Lung (tissue), 12 donors: ENCODE results near the gene PURB. TPM values are rescaled to one million over a fixed set of nuclear protein-coding genes. Genes with fewer than 3 reads are reported as not detected.

Experiments
- ATAC-seq: fragments of 200-7000 bp; cut with Tn5 transposase; one replicate; pipeline ENCODE4 v1.9.1; 2020; ENCODE audit warnings: moderate number of reproducible peaks; ENCODE audit not compliant: insufficient read depth, low FRiP score
- DNase-seq, 3 donors: peaks; one replicate each; pipeline ENCODE4 v3.0.0-alpha.2; 2013 to 2017
- H3K27ac ChIP-seq, 2 donors: one replicate each; pipeline ENCODE4 v1.5.1; 2013; ENCODE audit warnings: mild to moderate bottlenecking in 2 of 2, moderate library complexity in 2 of 2, control low read depth in 1 of 2, inconsistent platforms in 1 of 2, low read depth in 1 of 2, low read length in 1 of 2
- H3K27me3 ChIP-seq, 3 donors: one replicate each; pipeline ENCODE4 v1.5.1; 2013; ENCODE audit warnings: low read length in 2 of 3; ENCODE audit not compliant: control insufficient read depth in 3 of 3, insufficient read depth in 3 of 3
- H3K36me3 ChIP-seq, 4 donors: one replicate each; pipeline ENCODE4 v1.5.1; 2013; ENCODE audit warnings: low read length in 4 of 4, mild to moderate bottlenecking in 1 of 4, moderate library complexity in 1 of 4; ENCODE audit not compliant: control insufficient read depth in 4 of 4, insufficient read depth in 4 of 4
- H3K4me1 ChIP-seq, 5 donors: one replicate each; pipeline ENCODE4 v1.5.1; 2013; ENCODE audit warnings: low read length in 5 of 5, mild to moderate bottlenecking in 2 of 5, moderate library complexity in 1 of 5; ENCODE audit not compliant: control insufficient read depth in 5 of 5, insufficient read depth in 5 of 5
- H3K4me3 ChIP-seq: one replicate; pipeline ENCODE4 v1.5.1; 2013; ENCODE audit warnings: mild to moderate bottlenecking, control low read depth, moderate library complexity
- H3K9ac ChIP-seq, 2 donors: one replicate each; pipeline ENCODE4 v1.5.1; 2013; ENCODE audit warnings: low read length in 2 of 2, control low read depth in 1 of 2; ENCODE audit not compliant: insufficient read depth in 1 of 2
- H3K9me3 ChIP-seq, 4 donors: one replicate each; pipeline ENCODE4 v1.5.1; 2013; ENCODE audit warnings: low read length in 3 of 4, mild to moderate bottlenecking in 1 of 4, moderate library complexity in 1 of 4; ENCODE audit not compliant: control insufficient read depth in 4 of 4, insufficient read depth in 3 of 4
- CTCF ChIP-seq: IDR thresholded peaks from 2 replicates; pipeline ENCODE4 v1.5.1; 2012; ENCODE audit warnings: mild to moderate bottlenecking; ENCODE audit errors: control extremely low read depth, extremely low read depth
- WGBS, 2 donors: extraction: QIAGEN DNeasy Blood & Tissue Kit; methylation state at CpG; one replicate each; pipeline ENCODE4 v1.1.7; 2013; 5-methylcytosine and 5-hydroxymethylcytosine counted together
- polyA plus RNA-seq, 2 donors: library from polyadenylated mRNA; stranded (reverse); fragments of 200-250 nt; gene quantifications; one replicate each; pipeline ENCODE4 v1.2.1, GENCODE V29; 2013
- total RNA-seq, 2 donors: library from RNA; depleted of rRNA in 1 of 2; stranded (reverse); fragments of >200 nt in 1 of 2; gene quantifications; one replicate each; pipeline ENCODE4 v1.2.1, GENCODE V29; 2014 to 2021
- donor health status: control.
- donor health status: control.
- donor health status: Bipolar disorder and iron deficiency.
- donor health status: healthy.
- donor health status: DM: yes; HTN: yes; CAD: no.

Gene PURB
- total and polyA plus RNA-seq, 4 donors = 7.9 to 48.9 (median 15.6) TPM

GRCh38 chr7:44838751-44839150, 46.6 kb downstream of the PURB start:
- no peak for TF ChIP-seq CTCF
- no peak overlapping the region for H3K27ac ChIP-seq
- H3K36me3 ChIP-seq = peaks cover 16 to 35% (median 27%) of the 10 kb centered on the region in 4 donors
- no peak overlapping the region for H3K4me3 ChIP-seq
- H3K9me3 ChIP-seq = no peaks in the 10 kb centered on the region
- no peak for ATAC-seq
- no peak for DNase-seq
- WGBS, 2 donors = 44 to 68% methylated on average over 2 of the region's 2 CpGs
- H3K9ac ChIP-seq = no peak overlapping the region
- peaks cover 0 to 6% (median 0%) of the 10 kb centered on the region in 5 donors for H3K4me1 ChIP-seq
- no peaks in the 10 kb centered on the region for H3K27me3 ChIP-seq

DNA sequence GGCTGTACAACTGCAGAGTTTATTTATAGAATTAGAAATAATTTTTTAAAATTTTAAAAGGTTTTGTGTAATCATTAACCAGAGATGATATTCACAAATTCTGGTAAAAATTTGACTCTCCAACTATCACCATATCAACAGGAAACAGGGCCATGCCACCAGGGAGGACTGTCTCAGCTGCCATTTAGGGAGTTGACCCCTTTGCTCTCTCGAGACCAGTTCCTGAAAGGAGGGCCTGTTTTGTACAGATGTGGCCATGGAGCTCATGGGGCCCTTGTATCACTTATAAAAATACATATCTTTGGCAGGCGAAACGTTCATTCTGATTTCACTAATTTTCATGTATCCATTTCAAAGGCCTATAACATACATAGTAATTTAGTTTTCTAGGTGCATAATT, 57.8 kb downstream of the PURB start:
- Histone ChIP-seq H3K9me3 (no peaks in the 10 kb centered on the region), H3K36me3 (peaks cover 20 to 34% (median 30%) of the 10 kb centered on the region in 4 donors), H3K9ac (no peak overlapping the region), H3K27me3 (no peaks in the 10 kb centered on the region), H3K4me1 (no peaks in the 10 kb centered on the region), H3K27ac (no peak overlapping the region), H3K4me3 (no peak overlapping the region)
- DNase-seq (no peak), ATAC-seq (no peak)
- TF ChIP-seq CTCF = no peak
- 71 to 80% methylated on average over 3 of the region's 3 CpGs for whole genome bisulfite sequencing, 2 donors

Other genes with a start within 250 kb of the PURB start
- 100 to 1,000 TPM in 1 of 2 donors, 10 to 100 TPM in 1; 26.2 to 103 TPM for gene ZMIZ2, start 136.7 kb downstream of the PURB start, total RNA-seq
- gene ZMIZ2, start 136.7 kb downstream of the PURB start, polyA plus RNA-seq = 10 to 100 TPM; 49.0 to 58.5 TPM
- 1,000 to 10,000 TPM; 1,416 to 1,610 TPM for gene PPIA, start 88.8 kb downstream of the PURB start, total RNA-seq
- 1,000 to 10,000 TPM; 3,319 to 5,113 TPM for gene PPIA, start 88.8 kb downstream of the PURB start, polyA plus RNA-seq
- gene H2AZ2, start 37.4 kb downstream of the PURB start, total RNA-seq = 100 to 1,000 TPM; 106 to 202 TPM
- gene H2AZ2, start 37.4 kb downstream of the PURB start, polyA plus RNA-seq = 100 to 1,000 TPM in 1 of 2 donors, 10 to 100 TPM in 1; 81.0 to 117 TPM
- gene MYO1G, start 93.5 kb upstream of the PURB start, total RNA-seq = 10 to 100 TPM; 11.9 to 44.6 TPM
- gene MYO1G, start 93.5 kb upstream of the PURB start, polyA plus RNA-seq = 10 to 100 TPM; 21.8 to 76.8 TPM
- 10 to 100 TPM; 21.7 to 46.9 TPM for gene CCM2, start 114.7 kb upstream of the PURB start, total RNA-seq
- 10 to 100 TPM; 55.3 to 57.6 TPM for gene CCM2, start 114.7 kb upstream of the PURB start, polyA plus RNA-seq
- 1 to 10 TPM; 2.3 to 3.7 TPM for gene NACAD, start 203.4 kb upstream of the PURB start, total RNA-seq
- 1 to 10 TPM in 1 of 2 donors, under 1 TPM in 1; 0.85 to 1.2 TPM for gene NACAD, start 203.4 kb upstream of the PURB start, polyA plus RNA-seq
- 10 to 100 TPM; 32.2 to 65.6 TPM for gene TBRG4, start 226.2 kb upstream of the PURB start, total RNA-seq
- 10 to 100 TPM; 36.2 to 57.6 TPM for gene TBRG4, start 226.2 kb upstream of the PURB start, polyA plus RNA-seq